K562 (cell line): Measurements from ENCODE around the gene LRRC4. TPM values are rescaled to one million over a fixed set of nuclear protein-coding genes. Genes with fewer than 3 reads are reported as not detected.
A peak's percentile ranks its signal among the peaks of the same experiment; 100 is the strongest.

Source experiments
- CCAR2 ChIP-seq: fragments of 200-400 bp; formaldehyde crosslinking; IDR thresholded peaks from 2 replicates; pipeline ENCODE4 v1.6.1; 2017; ENCODE audit warnings: mild to moderate bottlenecking, low read depth, low read length
- CLOCK ChIP-seq: fragments of 250-450 bp; sonication (Bioruptor Pico); IDR thresholded peaks from 2 replicates; pipeline ENCODE4 v1.4.0; 2020; ENCODE audit warnings: mild to moderate bottlenecking, moderate library complexity, borderline replicate concordance
- DEAF1 ChIP-seq: fragments of 450-650 bp; formaldehyde crosslinking; IDR thresholded peaks from 2 replicates; pipeline ENCODE4 v1.4.0; 2020; ENCODE audit warnings: mild to moderate bottlenecking, moderate library complexity
- ELF1 ChIP-seq: fragments of 200-800 bp; sonication (Bioruptor generic); IDR thresholded peaks from 2 replicates; pipeline ENCODE4 v1.6.1; 2016; ENCODE audit warnings: missing genetic modification characterization, missing compliant biosample characterization
- ELF4 ChIP-seq: fragments of 450-650 bp; formaldehyde crosslinking; IDR thresholded peaks from 2 replicates; pipeline ENCODE4 v1.4.0; 2022; ENCODE audit warnings: missing genetic modification characterization
- HINFP ChIP-seq: fragments of 450-650 bp; conservative IDR thresholded peaks from 2 replicates; pipeline ENCODE4 v1.6.1; 2016; ENCODE audit warnings: missing genetic modification characterization, low read depth, mild to moderate bottlenecking, control low read depth, missing compliant biosample characterization
- HMBOX1 ChIP-seq: sonication (generic); IDR thresholded peaks from 2 replicates; pipeline ENCODE4 v1.6.1; 2016
- HMGN3 ChIP-seq: IDR thresholded peaks from 2 replicates; pipeline ENCODE4 v1.6.1; 2011; ENCODE audit warnings: borderline replicate concordance, low read depth, mild to moderate bottlenecking, mixed read lengths, low read length; ENCODE audit not compliant: insufficient read length; ENCODE audit errors: extremely low read depth
- MYNN ChIP-seq, 2 experiments: sonication (generic); formaldehyde crosslinking in 1 of 2; IDR thresholded peaks; 2 replicates each; pipeline versions ENCODE4 v1.5.0 to v1.6.1; 2016 to 2020; ENCODE audit warnings: antibody characterized with exemption in 1 of 2, missing genetic modification reagents in 1 of 2
- NFYB ChIP-seq: IDR thresholded peaks from 2 replicates; pipeline ENCODE4 v1.6.1; 2011; ENCODE audit warnings: mild to moderate bottlenecking, moderate library complexity; ENCODE audit not compliant: insufficient read length; ENCODE audit errors: extremely low read depth
- NR0B1 ChIP-seq: fragments of 450-650 bp; IDR thresholded peaks from one replicate; pipeline ENCODE4 v1.6.1; 2018; ENCODE audit warnings: mild to moderate bottlenecking, moderate library complexity; ENCODE audit not compliant: partially characterized antibody
- NRF1 ChIP-seq, 2 experiments: fragments of 450-650 bp; IDR thresholded peaks in 1 of 2; conservative IDR thresholded peaks in 1 of 2; 2 replicates each; pipeline ENCODE4 v1.6.1; 2014; ENCODE audit warnings: mild to moderate bottlenecking in 2 of 2
- PHB ChIP-seq: fragments of 250-450 bp; sonication (Bioruptor Pico); IDR thresholded peaks from 2 replicates; pipeline ENCODE4 v1.5.0; 2021
- PML ChIP-seq: IDR thresholded peaks from 2 replicates; pipeline ENCODE4 v1.6.1; 2012; ENCODE audit warnings: low read length, inconsistent platforms
- RUNX1 ChIP-seq: sonication (generic); IDR thresholded peaks from 2 replicates; pipeline ENCODE4 v1.6.1; 2016; ENCODE audit warnings: antibody characterized with exemption, low read depth
- TEAD1 ChIP-seq, 2 experiments: fragments of 450-650 bp in 1 of 2; sonication (generic) in 1 of 2; formaldehyde crosslinking; IDR thresholded peaks; 2 replicates each; pipeline versions ENCODE4 v1.4.0 to v1.8.0; 2020 to 2022; ENCODE audit warnings: mild to moderate bottlenecking in 2 of 2, missing genetic modification reagents in 1 of 2
- TRIM24 ChIP-seq, 2 experiments: fragments of 450-650 bp; IDR thresholded peaks; 2 replicates each; pipeline ENCODE4 v1.6.1; 2016
- ZNF586 ChIP-seq: fragments of 450-650 bp; formaldehyde crosslinking; conservative IDR thresholded peaks from 2 replicates; pipeline ENCODE4 v1.4.0; 2020; ENCODE audit warnings: mild to moderate bottlenecking, moderate library complexity
- ZZZ3 ChIP-seq: fragments of 450-650 bp; IDR thresholded peaks from 2 replicates; pipeline ENCODE4 v1.6.1; 2016; ENCODE audit warnings: antibody characterized with exemption, mild to moderate bottlenecking, moderate library complexity
- polyA plus RNA-seq, 8 experiments: library from polyadenylated mRNA; depleted of rRNA in 4 of 8; stranded (reverse) in 5 of 8; unstranded in 3 of 8; fragments of >200 nt; fragmentation: Nextera tagmentation in 2 of 8; fragmentation: Illumina TruSeq in 1 of 8; extraction: Ambion mirVana in 2 of 8; extraction: Trizol in 1 of 8; gene quantifications; 2 replicates each; pipeline versions ENCODE4 v1.2.1 to v1.2.3, GENCODE V29; 2011 to 2014; ENCODE audit warnings: inconsistent platforms in 1 of 8, missing spikeins in 1 of 8
- total RNA-seq, 7 experiments: library from RNA; depleted of rRNA in 6 of 7; stranded (reverse); fragments of >200 nt in 6 of 7; fragmentation: Illumina TruSeq in 2 of 7; extraction: Trizol in 2 of 7; gene quantifications; 2 replicates each; pipeline versions ENCODE4 v1.2.1 to v1.2.3, GENCODE V29; 2011 to 2021; ENCODE audit warnings: low replicate concordance in 1 of 7

Gene LRRC4
- total and polyA plus RNA-seq, 9 of the 15 experiments (the other 6 are each of a cell fraction or from before 2014, with no cell fraction given): 0.04 to 0.11 TPM; not detected in 7

- no peak for TF ChIP-seq DEAF1 (CRISPR knock-in tag)
- TF ChIP-seq ZNF586 (CRISPR knock-in tag): 0 out of 2 replicates have a peak, but pooled peaks have one; percentile 29
- TF ChIP-seq TEAD1 (CRISPR knock-in tag; IDR thresholded peaks at IDR 0.05): 0 out of 4 replicates have a peak, but pooled peaks of 1 of the 2 experiments have one; percentile 28
- TF ChIP-seq TRIM24 (IDR thresholded peaks at IDR 0.05): no peak
- no peak for TF ChIP-seq HMGN3
- TF ChIP-seq HINFP (tag): no peak
- TF ChIP-seq CLOCK (CRISPR knock-in tag): no peak
- no peak for TF ChIP-seq ZZZ3
- TF ChIP-seq RUNX1: no peak
- peak; percentile 48 to 56; a peak in 3 of 4 replicates for TF ChIP-seq NRF1 (conservative IDR thresholded peaks at IDR 0.05 in 1 of 2, IDR thresholded peaks at IDR 0.05 in 1 of 2)
- no peak for TF ChIP-seq PHB (CRISPR knock-in tag)
- TF ChIP-seq HMBOX1: 0 out of 2 replicates have a peak, but pooled peaks have one; percentile 3
- no peak for TF ChIP-seq ELF4 (CRISPR knock-in tag)
- no peak for TF ChIP-seq NR0B1
- TF ChIP-seq ELF1 (tag): no peak
- TF ChIP-seq PML: no peak
- TF ChIP-seq NFYB: no peak
- TF ChIP-seq CCAR2: no peak
- TF ChIP-seq MYNN (IDR thresholded peaks at IDR 0.05): no peak
- no peak for TF ChIP-seq MYNN (CRISPR knock-in tag; IDR thresholded peaks at IDR 0.05)
These were observed 34.8 kb downstream of the LRRC4 start (continued) for GRCh38 chr7:127996253-127997071.
